ENCODE measurements around the gene ASB15.

ASB15 gene

GRCh38 chr7:123637878-123638277 is 36.3 kb downstream of the ASB15 start:
- no peak for DNase-seq

GRCh38 chr7:123639631-123640030 is 38.0 kb downstream of the ASB15 start:
- no peak for DNase-seq

- DNase-seq = no peak
Measured at GRCh38 chr7:123640583-123640982, 39.0 kb downstream of the ASB15 start.

- DNase-seq = no peak
Measured at GRCh38 chr7:123641901-123642300, 40.3 kb downstream of the ASB15 start.

- DNase-seq = no peak
Measured at GRCh38 chr7:123643495-123644441, 42.1 kb downstream of the ASB15 start.

GRCh38 chr7:123645516-123645915 is 43.9 kb downstream of the ASB15 start:
- no peak for DNase-seq

GRCh38 chr7:123647106-123647730 is 45.6 kb downstream of the ASB15 start:
- DNase-seq = no peak

GRCh38 chr7:123649964-123650363 is 48.3 kb downstream of the ASB15 start:
- DNase-seq = no peak

GRCh38 chr7:123650595-123650994 is 49.0 kb downstream of the ASB15 start:
- no peak for DNase-seq

- no peak for DNase-seq
Measured at GRCh38 chr7:123652406-123652805, 50.8 kb downstream of the ASB15 start.

- no peak for DNase-seq
Measured at GRCh38 chr7:123653162-123653561, 51.5 kb downstream of the ASB15 start.

GRCh38 chr7:123655614-123656013 is 54.0 kb downstream of the ASB15 start, which contains the start of gene LMOD2:
Gene LMOD2 (plus strand): TSS chr7:123655866. CDS start chr7:123655964, 98 bp downstream.
- DNase-seq = no peak

GRCh38 chr7:123656544-123657303 is 55.1 kb downstream of the ASB15 start:
- no peak for DNase-seq

- DNase-seq = no peak
Measured at GRCh38 chr7:123657304-123657685, 55.7 kb downstream of the ASB15 start.

GRCh38 chr7:123658023-123658422 is 56.4 kb downstream of the ASB15 start:
- no peak for DNase-seq

GRCh38 chr7:123660514-123661354 is 59.1 kb downstream of the ASB15 start:
- DNase-seq = no peak

GRCh38 chr7:123661765-123662164 is 60.1 kb downstream of the ASB15 start:
- DNase-seq = no peak

- DNase-seq = no peak
Measured at GRCh38 chr7:123662293-123662692, 60.7 kb downstream of the ASB15 start.

GRCh38 chr7:123662755-123663154 is 61.1 kb downstream of the ASB15 start:
- no peak for DNase-seq

GRCh38 chr7:123663200-123663599 is 61.6 kb downstream of the ASB15 start:
- DNase-seq = no peak

GRCh38 chr7:123665157-123665556 is 63.5 kb downstream of the ASB15 start:
- no peak for DNase-seq

- no peak for DNase-seq
Measured at GRCh38 chr7:123665896-123666295, 64.3 kb downstream of the ASB15 start.

Measured in AML-193 (cell line).